ENCODE measurements around the gene OSER1.
A peak's percentile ranks its signal among the peaks of the same experiment; 100 is the strongest.
"Not testable (repeated sequence)": the region's sequence is repeated elsewhere in the genome, so short reads cannot be mapped to it uniquely, and the experiment has no call there.

Gene OSER1

DNA sequence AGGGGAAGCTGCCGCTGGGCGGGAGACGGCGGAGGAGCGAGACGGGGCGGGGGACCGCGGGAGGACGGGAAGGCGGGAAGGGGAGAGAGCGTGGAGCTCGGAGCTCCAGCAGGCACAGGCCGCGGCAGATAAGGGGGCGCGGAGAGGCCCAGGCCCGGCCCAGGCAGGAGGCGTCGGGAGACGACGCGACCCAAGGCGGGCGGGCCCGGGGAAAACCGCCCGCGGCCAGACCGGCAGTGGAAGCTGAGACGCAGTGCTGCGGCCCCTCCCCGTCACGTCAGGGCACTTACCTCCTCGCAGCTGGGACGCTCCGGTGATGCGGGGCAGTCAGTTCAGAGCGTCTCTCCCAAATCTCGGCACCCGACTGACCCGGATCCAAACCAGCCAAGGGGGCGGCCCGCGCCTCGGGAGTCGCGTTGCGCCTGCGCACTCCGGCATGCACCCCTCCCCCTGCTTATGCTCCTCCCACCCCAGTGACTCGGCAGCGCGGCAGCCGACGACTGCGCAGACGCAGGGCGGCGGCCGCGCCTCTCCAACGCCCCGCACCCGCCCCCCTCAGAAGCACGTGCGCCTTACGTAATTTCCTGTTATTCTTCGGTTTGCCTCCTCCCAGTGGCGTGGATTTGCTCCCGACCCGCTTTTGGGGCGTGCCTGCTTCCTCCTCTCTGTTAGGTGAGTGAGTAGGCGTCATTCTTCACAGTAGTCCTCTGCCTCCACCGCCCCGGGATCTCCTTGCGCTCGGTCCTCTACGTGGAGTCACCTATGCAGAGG lies at the start of gene OSER1:
OSER1 (minus strand) TSS at position 366 of the 771 bp plus-strand sequence. CDS start 3,814 bp downstream, outside the sequence.
- peak; percentile 98 for DNase-seq

DNA sequence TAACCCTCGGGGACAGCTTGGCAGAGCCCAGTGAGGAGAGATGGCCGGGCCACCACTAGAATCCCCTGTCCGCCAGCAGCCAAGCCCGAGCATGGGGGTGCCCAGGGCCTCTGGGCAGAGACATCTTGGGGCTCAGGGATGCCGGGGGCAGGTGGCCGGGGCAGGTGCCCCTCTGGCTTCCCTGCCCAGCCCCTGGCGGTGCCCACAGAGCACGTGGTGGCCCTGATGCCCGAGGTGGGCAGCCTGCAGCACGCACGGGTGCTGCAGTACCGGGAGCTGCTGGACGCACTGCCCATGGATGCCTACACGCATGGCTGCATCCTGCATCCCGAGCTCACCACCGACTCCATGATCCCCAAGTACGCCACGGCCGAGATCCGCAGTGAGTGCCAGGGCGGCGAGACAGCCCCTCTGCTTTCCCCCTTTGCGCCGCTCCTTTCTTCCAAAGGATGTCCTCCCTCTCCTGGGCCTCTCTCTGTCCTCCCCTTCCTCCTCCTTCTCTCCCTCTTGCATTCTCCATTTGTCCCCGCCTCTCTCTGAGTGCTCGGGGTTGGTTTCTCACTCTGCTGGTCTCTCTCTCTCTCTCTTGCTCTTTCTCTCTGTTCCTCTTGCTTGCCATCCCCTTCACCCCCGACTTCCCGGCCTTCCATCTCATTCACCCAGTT lies 47.8 kb upstream of the OSER1 start:
- DNase-seq, result no peak

DNA sequence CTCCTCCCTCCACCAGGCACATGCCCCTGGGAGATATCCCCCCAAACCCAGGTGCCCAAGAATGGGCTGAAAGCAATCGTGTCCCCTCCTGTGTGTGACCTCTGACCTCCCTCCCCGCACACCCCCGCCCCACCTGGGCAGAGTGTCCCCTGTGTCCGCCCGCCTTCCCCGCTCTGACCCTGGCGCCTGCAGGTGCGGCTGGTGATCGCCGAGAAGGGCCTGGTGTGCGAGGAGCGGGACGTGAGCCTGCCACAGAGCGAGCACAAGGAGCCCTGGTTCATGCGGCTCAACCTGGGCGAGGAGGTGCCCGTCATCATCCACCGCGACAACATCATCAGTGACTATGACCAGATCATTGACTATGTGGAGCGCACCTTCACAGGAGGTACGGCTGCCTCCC lies 46.4 kb upstream of the OSER1 start:
- DNase-seq, result no peak

DNA sequence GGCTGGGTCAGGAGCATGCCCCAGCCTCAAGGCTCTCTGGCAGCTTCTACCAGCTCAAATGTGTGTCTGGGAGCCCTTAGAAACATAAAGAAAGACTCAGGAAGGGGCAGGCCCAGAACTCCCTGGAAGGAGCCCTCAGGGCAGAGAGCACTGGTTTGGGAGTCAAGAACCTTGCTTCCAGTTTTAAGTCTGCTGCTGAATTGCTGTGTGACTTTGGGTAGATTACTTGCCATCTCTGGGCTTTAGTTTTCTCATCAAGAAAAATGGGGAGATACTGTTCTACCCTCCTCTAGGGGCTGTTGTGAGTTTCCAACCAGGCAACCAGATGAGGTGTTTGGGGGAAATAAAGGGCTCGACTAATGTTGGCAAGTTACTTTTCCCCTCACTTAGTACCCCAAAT lies 45.4 kb upstream of the OSER1 start:
- DNase-seq, result no peak

DNA sequence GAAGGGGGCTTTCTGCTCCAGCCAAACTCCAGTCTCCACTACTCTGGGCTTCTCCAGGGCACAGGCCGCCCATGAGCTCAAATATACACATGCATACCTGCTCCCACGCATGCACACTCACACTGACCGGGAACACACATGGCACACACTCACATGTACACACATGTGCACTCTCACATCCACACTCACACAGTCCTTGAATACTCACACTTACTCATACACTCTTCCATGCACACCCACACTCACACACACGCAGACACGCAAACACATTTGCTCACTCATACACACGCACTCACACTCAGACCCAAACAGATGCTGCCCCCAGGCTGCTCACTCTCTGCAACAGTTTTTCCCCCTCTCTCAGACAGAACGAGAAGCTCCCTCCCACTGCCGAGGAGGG lies 43.5 kb upstream of the OSER1 start:
- DNase-seq, result no peak

DNA sequence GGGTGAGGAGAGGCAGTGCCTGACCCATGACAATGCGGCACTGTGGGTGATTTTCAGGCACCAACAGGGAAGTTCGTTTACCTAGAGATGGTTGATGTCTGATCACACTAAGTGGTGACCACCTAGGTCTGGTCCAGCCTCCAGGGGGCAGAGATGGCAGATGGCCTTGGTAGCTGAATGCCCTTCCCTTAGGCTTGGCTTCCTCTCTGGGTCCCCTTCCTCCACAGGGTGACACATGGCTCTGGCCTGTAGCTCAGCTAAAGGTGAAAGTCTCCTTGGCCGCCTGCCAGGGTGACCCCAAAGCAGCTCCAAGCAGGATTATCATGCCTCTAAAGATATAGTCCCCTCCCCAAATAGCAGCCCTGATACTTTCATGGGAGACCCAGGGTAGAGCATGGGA lies 43.0 kb upstream of the OSER1 start:
- DNase-seq, result no peak

DNA sequence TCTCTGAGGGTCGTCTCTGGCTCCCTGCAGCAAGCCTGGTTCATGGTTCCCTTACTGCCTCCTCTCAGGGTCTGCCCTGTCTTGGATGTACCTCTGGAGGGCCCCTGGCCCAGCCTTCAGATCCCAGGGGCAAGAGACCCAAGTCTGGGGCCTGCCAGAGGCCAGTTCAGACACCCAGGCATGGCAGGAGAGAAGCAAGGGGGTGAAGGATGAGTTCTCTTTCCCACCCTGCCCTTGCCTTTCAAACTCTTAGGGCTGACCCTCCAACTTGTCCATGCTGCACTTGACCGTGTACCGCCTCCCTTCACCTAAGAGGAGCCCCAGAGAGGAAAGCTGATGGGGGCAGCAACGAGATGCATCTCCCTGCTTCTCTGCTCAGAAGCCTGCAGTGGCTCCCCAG lies 40.7 kb upstream of the OSER1 start:
- no peak for DNase-seq

DNA sequence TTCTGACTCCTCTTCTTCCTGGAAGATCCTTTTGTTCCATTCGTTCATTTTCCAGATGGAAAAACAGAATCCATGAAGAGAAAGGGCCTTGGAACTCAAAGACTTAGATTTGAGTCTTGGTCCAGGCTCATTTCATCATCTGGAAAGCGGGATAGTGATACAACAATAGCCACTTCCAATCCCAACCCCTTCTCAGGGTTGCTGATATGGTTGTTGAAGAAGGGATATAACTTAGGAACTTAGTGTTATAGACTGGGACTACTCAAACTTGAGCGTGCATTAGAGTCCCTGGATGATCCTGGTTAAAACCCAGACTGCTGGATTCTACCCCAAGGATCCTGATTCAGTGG lies 37.8 kb upstream of the OSER1 start:
- DNase-seq, result no peak

DNA sequence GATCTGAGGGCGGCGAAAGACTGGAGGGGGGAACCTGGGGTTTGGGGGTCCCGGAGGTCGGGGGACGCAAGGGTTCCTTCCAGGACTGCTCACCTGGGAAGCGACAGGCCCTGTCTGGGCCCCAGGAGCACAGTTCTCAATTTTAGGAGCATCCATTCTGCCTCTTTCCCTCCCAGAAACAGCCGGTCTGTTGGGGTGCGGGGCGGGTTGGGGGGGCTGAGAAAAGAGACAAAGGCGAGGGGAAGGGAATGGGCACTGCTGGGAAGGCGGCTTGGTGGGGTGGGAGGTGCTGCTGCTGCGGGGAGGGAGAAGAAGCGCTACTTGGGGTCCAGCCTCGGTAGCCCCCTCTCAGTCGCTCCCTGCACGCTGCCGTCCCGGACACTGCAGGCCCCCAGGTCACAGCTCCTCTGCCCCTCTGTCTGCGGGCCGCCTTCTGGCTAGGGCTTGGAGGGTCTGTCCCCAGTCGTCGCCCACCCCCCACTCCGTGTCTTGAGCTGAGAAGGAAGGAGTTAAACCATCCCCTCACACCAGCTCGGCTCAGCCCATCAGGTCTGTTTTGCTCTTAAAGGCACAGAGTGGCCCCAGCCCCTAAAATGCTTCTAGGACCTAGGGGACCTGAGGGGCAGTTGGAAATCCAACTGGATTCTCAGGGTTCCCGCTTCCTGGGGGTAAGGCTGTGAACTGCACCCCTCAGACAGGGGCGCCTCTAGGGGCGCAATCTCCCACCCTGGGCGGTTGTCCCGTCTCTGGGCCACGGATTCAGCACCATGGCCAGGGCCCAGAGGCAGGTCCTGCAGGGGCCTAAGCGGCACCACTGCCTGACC lies 37.2 kb upstream of the OSER1 start:
- DNase-seq, result no peak

DNA sequence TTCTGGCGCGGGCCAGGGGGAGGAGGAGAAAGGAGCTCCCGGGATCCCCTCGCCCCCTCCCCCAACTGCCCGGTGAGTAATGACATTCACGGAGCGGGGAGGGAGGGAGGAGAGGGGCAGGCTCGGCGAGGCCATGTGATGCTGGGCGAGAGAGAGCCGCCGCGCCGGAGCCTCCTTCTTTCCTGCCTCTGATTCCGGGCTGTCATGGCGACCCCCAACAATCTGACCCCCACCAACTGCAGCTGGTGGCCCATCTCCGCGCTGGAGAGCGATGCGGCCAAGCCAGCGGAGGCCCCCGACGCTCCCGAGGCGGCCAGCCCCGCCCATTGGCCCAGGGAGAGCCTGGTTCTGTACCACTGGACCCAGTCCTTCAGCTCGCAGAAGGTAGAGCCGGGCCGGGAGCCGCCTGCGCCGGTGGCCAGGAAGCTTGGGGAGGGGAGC lies 36.6 kb upstream of the OSER1 start, which contains the start of gene GDAP1L1:
GDAP1L1 (plus strand) TSS at position 178 of the 441 bp plus-strand sequence; CDS start at position 205, 27 bp downstream.
- no peak for DNase-seq

DNA sequence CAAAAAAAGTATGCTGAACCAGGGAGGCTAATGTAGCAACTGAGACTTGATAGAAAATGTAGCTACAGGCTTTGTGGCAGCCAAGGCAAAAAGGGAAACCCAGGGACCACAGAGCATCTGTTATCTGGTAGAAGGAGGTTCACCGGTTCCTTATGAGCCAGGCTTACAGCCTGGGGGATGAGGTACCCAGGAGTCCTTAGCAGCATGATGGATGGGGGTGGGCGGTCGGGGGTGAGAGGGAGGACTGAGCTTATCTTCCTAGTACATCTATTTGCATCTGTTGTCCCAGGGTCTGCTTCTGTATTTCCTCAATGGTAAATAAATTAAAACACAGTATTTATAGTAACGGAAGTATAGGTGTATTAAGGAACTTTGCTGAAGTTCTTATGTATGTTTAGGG lies 35.4 kb upstream of the OSER1 start:
- DNase-seq, result no peak

DNA sequence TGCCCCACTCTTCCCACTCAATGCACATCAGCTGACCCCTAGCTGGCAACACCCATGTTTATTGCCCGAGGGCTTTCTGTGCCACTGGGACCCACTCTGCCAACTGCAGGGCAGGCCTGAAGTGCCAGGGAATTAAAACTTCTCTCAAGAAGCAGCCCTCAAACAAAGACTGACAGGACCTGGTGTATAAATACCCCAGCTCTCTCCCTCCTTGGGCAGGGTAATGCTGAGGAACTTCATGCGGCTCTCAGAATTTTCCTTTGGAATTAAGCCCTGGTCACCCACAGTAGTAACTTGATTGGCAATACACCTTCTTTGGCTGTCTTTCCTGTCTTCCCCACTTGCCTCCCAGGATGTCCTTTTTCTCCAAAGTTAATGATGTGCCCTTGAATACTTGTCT lies 31.2 kb upstream of the OSER1 start:
- DNase-seq, result no peak

DNA sequence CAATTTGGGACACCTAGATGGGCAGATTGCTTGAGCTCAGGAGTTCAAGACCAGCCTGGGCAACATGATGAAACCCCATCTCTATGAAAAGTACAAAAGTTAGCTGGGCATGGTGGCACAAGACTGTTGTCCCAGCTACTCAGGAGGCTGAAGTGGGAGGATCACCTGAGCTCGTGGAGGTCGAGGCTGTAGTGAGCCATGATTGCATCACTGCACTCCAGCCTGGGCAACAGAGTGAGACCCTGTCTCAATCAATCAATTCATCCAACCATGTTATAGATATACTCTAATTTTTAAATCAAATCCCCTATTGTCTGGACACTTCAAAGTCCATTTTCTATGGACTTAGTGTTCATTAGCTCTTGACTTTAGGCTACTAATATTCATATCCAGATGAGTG lies 26.3 kb upstream of the OSER1 start:
- not testable (repeated sequence) for DNase-seq

DNA sequence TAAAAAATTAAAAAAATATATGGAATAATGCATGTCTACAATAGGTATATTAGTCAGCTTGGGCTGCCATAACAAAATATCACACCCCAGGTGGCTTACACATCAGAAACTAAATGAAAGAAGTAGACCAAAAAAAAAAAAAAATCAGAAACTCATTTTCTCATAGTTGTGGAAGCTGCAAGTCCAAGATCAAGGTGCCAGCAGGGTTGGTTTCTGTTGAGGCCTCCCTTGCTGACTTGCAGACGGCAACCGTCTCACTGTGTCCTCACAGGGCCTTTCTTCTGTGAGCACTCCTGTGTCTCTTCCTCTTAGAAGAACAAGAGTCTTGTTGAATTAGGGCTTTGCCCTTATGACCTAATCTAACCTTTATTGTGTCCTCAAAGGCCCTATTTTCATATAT lies 25.1 kb upstream of the OSER1 start:
- DNase-seq, result no peak

DNA sequence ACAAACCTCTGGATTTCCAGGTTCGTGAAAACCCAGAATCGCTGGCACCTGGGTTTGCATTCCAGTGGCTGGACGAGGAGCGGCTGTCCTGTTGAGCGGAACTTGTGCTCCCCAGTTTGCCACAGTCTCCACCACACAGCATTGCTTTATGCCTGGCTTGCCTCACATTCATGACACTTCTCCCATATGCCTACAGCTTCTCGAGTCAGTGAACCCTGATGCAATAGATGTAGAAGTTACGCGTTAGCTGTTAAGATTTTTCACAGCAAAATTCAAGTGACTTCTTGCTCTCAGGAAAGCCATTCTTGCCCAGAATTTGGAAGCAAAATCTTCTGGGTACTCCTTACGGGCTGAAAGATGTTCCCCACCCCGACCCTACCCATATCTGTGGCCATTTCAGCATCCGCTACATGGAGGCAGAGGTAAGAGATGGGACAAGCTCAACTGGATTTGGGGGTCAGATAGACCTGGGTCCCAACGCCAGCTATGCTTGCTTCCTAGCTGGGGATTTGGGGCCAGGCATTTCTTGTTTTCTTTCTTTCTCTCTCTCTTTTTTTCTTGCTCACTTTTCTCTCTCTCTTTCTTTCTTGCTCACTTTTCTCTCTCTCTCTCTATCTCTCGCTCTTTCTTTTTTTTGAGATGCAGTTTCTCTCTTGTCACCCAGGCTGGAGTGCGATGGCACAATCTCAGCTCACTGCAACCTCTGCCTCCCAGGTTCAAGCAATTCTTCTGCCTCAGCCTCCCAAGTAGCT lies 24.2 kb upstream of the OSER1 start:
- no peak for DNase-seq

DNA sequence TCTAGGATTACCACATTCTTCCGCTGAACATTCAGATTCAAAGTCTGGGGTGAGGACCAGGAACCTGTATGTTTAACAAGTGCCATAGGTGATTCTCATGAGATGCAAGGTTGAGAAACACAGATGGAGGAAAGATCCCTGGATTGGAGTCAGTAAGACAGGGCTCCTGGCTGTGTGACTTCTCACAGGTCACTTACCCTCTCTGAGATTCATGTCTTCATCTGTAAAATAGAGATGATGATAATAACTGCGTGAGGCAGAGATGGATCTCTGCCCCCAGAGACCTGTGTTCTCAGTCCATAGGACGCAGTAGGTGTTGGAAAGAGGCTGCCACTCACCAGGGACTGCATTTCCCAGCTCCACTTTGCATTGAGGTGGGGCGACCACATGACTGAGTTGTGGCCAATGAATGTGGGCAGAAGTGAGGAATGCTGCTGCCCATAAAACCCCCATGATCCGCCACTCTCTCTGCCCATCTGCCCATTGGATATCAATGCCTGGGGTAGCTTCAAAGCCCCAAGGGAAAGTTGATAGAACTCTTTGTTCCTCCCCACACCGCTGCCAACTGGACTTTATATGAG lies 23.0 kb upstream of the OSER1 start:
- DNase-seq, result no peak

DNA sequence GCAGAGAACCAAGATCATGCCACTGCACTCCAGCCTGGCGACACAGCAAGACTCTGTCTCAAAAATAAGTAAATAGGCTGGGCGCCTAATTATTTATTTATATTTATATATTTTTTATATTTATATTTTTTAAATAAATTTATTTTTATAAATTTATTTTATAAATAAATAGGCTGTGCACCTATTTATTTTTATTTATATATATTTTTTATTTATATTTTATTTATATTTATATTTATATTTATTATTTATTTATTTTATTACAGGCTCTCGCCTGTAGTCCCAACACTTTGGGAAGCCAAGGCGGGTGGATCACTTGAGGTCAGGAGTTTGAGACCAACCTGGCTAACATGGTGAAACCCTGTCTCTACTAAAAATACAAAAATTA lies 21.9 kb upstream of the OSER1 start:
- DNase-seq, result not testable (repeated sequence)

DNA sequence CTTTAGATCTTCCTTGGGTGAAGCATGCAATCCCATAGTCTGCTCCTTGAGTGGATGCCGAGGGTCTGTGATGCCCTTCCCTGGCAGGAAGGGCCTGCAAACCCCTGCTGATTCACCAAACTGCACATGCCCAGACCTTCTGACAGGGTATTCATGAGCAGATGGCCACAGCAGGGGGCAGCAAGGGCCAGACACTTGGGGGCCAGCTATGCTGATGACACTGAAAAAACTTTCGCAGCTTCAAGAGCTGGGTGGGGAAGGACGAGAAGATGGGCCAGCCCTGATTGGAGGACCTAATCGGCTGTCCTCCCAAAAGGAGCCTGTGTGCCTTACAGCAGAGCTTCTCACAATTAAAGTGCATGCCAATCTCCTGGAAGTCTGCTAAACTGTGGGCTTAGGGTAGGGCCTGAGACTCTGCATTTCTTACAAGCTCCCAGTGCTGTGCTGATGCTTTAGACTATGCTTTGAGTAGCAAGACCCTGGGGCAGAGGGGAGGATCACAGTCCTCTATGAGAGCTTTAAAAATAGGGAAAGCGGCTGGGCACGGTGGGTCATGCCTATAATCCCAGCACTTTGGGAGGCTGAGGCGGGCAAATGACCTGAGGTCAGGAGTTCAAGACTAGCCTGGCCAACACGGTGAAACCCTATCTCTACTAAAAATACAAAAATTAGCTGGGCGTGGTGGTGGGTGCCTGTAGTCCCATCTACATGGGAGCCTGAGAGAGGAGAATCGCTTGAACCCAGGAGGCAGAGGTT lies 21.3 kb upstream of the OSER1 start:
- DNase-seq, result no peak

DNA sequence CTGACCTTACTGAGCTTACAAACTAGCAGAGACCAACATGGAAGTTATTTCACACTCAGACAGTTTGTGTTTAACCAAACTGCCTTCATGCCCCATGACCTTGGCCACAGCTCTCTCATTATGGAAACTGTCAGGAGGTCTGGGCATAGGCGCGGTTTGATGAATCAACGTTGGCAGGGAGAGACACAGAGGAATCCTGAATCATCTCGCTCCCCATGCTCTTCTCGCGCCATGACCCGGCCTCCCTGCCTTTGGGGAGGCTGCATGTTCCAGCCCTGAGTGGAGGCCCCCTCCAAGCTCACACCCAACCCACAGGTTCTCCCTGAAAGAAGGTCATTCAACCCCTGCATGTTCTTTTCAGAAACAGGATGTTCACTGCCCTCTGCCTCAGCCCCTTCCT lies 20.6 kb upstream of the OSER1 start:
- DNase-seq, result no peak

DNA sequence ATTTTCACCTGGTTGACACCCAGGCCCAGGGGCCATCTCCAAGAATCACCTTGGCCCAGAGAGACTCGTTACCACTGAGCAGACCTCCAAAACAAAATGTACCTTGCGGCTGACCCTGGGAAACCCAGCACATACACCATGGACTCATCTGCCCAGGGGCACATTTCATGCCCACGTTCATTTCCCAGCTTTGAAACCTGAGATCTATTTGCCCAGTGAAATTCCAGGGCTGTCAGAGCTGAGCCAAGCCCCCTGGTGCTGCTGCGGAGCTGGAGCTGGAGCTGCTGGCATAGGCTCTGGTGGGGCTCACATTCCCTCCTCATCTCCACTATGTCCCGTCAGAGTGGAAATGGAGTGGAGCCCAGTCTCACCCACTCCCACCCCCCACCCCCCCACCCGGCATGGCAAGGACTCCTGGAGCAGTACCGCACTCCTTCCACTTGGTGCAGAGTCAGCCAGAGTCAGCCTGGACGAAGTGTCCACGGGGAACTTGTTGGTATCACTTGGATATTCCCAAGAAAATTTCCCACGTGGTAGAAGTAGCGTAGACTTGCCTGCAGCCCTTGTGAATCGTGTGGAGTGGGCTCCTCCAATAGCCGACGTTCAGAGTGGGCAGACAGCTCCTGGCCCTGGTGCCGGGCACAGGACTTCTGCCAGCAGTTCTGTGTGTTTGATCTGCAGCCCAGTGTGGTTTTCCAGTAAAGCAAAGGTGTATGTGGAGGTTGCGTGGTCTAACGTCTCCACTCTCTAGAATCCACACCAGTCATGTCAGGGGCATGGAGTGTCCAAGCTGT lies 18.1 kb upstream of the OSER1 start:
- no peak for DNase-seq

DNA sequence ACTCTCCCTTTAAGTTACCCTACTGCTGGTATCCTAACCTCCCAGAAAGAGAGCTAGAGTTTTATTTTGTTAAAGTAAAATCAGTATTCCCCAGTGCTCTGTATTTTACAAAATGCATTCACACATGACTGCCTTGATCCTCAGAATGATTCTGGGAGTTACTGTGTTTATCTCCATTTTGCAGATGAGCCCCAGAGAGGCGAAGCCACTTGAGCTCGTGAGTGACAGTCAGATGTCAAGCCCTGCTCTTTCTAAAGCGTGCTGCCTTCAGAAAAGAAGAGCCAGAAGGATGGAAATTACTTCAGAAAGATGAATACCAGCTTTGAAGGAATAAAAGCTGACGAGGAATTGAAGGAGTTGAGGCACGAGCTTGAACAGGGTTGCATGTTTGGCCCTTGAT lies 14.1 kb upstream of the OSER1 start:
- DNase-seq, result no peak
